HG03558 (cell line): ENCODE measurements around the gene PCK1.

Experiments used
- ATAC-seq: cut with Tn5 transposase; IDR thresholded peaks from one replicate; pipeline ENCODE4 v1.9.1; 2021; ENCODE audit warnings: moderate number of reproducible peaks; ENCODE audit not compliant: unreplicated experiment; ENCODE audit errors: extremely low read depth

Gene PCK1

GRCh38 chr20:57573242-57573641, 12.3 kb downstream of the PCK1 start:
- no peak for ATAC-seq

- no peak for ATAC-seq
Observed at GRCh38 chr20:57573894-57574293, 13.0 kb downstream of the PCK1 start.

- ATAC-seq = no peak
Observed at GRCh38 chr20:57574954-57575353, 14.0 kb downstream of the PCK1 start.

- no peak for ATAC-seq
Observed at GRCh38 chr20:57576002-57576401, 15.1 kb downstream of the PCK1 start.

- no peak for ATAC-seq
Observed at GRCh38 chr20:57576617-57577550, 16.0 kb downstream of the PCK1 start.

- no peak for ATAC-seq
Observed at GRCh38 chr20:57577679-57578475, 17.0 kb downstream of the PCK1 start.

- no peak for ATAC-seq
Observed at GRCh38 chr20:57578476-57579165, 17.7 kb downstream of the PCK1 start.

GRCh38 chr20:57579331-57579897, 18.5 kb downstream of the PCK1 start:
- ATAC-seq = no peak

- no peak for ATAC-seq
Observed at GRCh38 chr20:57579898-57580447, 19.1 kb downstream of the PCK1 start.

- no peak for ATAC-seq
Observed at GRCh38 chr20:57580478-57581201, 19.7 kb downstream of the PCK1 start.

- no peak for ATAC-seq
Observed at GRCh38 chr20:57581202-57582028, 20.5 kb downstream of the PCK1 start.

- no peak for ATAC-seq
Observed at GRCh38 chr20:57582029-57582378, 21.1 kb downstream of the PCK1 start.

GRCh38 chr20:57582432-57583288, 21.8 kb downstream of the PCK1 start:
- no peak for ATAC-seq

GRCh38 chr20:57583289-57584257, 22.7 kb downstream of the PCK1 start:
- ATAC-seq = no peak

GRCh38 chr20:57584768-57585461, 24.0 kb downstream of the PCK1 start:
- no peak for ATAC-seq
